Bronchial epithelial cell (primary cell): ENCODE results near the gene CXCR6. TPM values are rescaled to one million over a fixed set of nuclear protein-coding genes. Genes with fewer than 3 reads are reported as not detected.
A peak's percentile ranks its signal among the peaks of the same experiment; 100 is the strongest.

Experiments used
- DNase-seq: peaks from one replicate; pipeline ENCODE4 v3.0.0-alpha.2; 2010; ENCODE audit warnings: low read depth
- FAIRE-seq: peaks from 2 replicates; lab custom pipeline; 2011; peaks lifted over from hg19 to GRCh38; lab: Jason Lieb, UNC
- H3K27me3 ChIP-seq: 2 replicates; pipeline ENCODE4 v1.5.1; 2011; ENCODE audit warnings: low read length; ENCODE audit not compliant: control insufficient read depth, insufficient read depth
- H3K36me3 ChIP-seq: 2 replicates; pipeline ENCODE4 v1.5.1; 2011; ENCODE audit warnings: low read length; ENCODE audit not compliant: control insufficient read depth, insufficient read depth
- H3K4me3 ChIP-seq: 2 replicates; pipeline ENCODE4 v1.5.1; 2011; ENCODE audit warnings: mild to moderate bottlenecking, low read depth, low read length, control low read depth
- CTCF ChIP-seq: IDR thresholded peaks from 2 replicates; pipeline ENCODE4 v1.5.1; 2011; ENCODE audit warnings: mild to moderate bottlenecking, moderate library complexity, low read length, control low read depth, inconsistent platforms; ENCODE audit not compliant: insufficient read depth, severe bottlenecking
- total RNA-seq: library from RNA; depleted of rRNA; stranded (reverse); fragments of >200 nt; gene quantifications from 2 replicates; pipeline ENCODE4 v1.2.1, GENCODE V29; 2014

The CXCR6 gene
- total RNA-seq, 1 donor from 2014 or later = not detected

GRCh38 chr3:45905755-45906154, 37.5 kb upstream of the CXCR6 start:
- Histone ChIP-seq H3K36me3 (no peaks in the 10 kb centered on the region), H3K27me3 (peaks cover 4% of the 10 kb centered on the region), H3K4me3 (no peak overlapping the region)
- DNase-seq (no peak), FAIRE-seq (no peak)
- TF ChIP-seq CTCF = no peak

- DNase-seq = peak; percentile 18
- Histone ChIP-seq H3K27me3 (peaks cover 4% of the 10 kb centered on the region), H3K36me3 (no peaks in the 10 kb centered on the region), H3K4me3 (no peak overlapping the region)
- peak; percentile 68 for FAIRE-seq
- TF ChIP-seq CTCF = peak; percentile 58
Measured at GRCh38 chr3:45906681-45907407, 36.4 kb upstream of the CXCR6 start.

- Histone ChIP-seq H3K4me3 (no peak overlapping the region), H3K27me3 (peaks cover 5% of the 10 kb centered on the region), H3K36me3 (no peaks in the 10 kb centered on the region)
- FAIRE-seq (no peak), DNase-seq (peak; percentile 31)
- TF ChIP-seq CTCF = no peak
Measured at GRCh38 chr3:45907769-45908705, 35.2 kb upstream of the CXCR6 start.

GRCh38 chr3:45908761-45909160, 34.5 kb upstream of the CXCR6 start:
- DNase-seq (no peak), FAIRE-seq (no peak)
- H3K27me3 ChIP-seq = peaks cover 5% of the 10 kb centered on the region
- no peak overlapping the region for H3K4me3 ChIP-seq
- TF ChIP-seq CTCF = no peak
- H3K36me3 ChIP-seq = no peaks in the 10 kb centered on the region

GRCh38 chr3:45909542-45909941, 33.7 kb upstream of the CXCR6 start:
- H3K4me3 ChIP-seq = no peak overlapping the region
- FAIRE-seq = no peak
- no peak for TF ChIP-seq CTCF
- DNase-seq = no peak
- peaks cover 5% of the 10 kb centered on the region for H3K27me3 ChIP-seq
- no peaks in the 10 kb centered on the region for H3K36me3 ChIP-seq
